ENCODE data around the gene CLCN7.

DNA sequence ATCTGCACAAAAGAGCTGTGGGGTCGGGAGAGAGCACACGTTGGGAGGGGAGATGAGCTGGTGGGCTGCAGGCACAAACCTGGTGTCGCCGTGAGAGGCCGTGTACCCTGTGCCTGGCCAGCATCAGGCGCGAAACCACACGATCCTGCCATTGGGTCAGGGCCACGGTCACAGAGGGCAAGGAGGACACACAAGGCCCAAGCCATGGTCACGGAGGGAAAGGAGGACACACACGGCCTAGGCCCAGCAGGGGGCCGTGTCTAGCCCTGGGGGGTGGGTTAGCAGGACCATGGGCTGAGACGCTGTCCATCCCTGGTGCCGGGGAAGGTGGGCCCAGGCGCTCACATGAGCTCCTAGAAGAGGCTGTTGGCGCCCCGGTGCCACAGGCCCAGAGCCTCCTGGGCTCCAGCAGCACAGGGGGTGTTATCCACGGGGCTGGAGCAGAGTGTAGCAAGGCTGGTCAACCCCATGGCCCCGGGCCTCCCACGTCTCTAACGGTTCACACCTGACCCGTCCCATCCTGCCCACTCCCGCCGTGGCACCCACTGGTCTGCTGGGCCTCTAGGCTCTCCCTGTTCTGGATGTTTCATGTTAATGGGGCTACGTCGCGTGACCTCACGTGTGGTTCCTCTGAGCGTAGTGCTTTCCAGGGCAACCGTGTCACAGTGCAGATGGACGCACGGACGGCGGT is 23.0 kb downstream of the CLCN7 start:
- TF ChIP-seq, protein P1, sequence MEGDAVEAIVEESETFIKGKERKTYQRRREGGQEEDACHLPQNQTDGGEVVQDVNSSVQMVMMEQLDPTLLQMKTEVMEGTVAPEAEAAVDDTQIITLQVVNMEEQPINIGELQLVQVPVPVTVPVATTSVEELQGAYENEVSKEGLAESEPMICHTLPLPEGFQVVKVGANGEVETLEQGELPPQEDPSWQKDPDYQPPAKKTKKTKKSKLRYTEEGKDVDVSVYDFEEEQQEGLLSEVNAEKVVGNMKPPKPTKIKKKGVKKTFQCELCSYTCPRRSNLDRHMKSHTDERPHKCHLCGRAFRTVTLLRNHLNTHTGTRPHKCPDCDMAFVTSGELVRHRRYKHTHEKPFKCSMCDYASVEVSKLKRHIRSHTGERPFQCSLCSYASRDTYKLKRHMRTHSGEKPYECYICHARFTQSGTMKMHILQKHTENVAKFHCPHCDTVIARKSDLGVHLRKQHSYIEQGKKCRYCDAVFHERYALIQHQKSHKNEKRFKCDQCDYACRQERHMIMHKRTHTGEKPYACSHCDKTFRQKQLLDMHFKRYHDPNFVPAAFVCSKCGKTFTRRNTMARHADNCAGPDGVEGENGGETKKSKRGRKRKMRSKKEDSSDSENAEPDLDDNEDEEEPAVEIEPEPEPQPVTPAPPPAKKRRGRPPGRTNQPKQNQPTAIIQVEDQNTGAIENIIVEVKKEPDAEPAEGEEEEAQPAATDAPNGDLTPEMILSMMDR (IDR thresholded peaks at IDR 0.05), result no peak
- TF ChIP-seq POLR2A (IDR thresholded peaks at IDR 0.05), result no peak

Measured in thyroid gland (tissue), 4 donors.